Melanocyte of skin (primary cell): ENCODE results near the gene CLK3. TPM values are rescaled to one million over a fixed set of nuclear protein-coding genes. Genes with fewer than 3 reads are reported as not detected.

Experiments used
- total RNA-seq, 2 donors: library from RNA; depleted of rRNA; stranded (reverse); fragments of >200 nt; gene quantifications; 2 replicates each; pipeline ENCODE4 v1.2.3, GENCODE V29; 2012

Gene CLK3
- 10 to 100 TPM; 39.6 to 49.3 TPM for total RNA-seq

DNA sequence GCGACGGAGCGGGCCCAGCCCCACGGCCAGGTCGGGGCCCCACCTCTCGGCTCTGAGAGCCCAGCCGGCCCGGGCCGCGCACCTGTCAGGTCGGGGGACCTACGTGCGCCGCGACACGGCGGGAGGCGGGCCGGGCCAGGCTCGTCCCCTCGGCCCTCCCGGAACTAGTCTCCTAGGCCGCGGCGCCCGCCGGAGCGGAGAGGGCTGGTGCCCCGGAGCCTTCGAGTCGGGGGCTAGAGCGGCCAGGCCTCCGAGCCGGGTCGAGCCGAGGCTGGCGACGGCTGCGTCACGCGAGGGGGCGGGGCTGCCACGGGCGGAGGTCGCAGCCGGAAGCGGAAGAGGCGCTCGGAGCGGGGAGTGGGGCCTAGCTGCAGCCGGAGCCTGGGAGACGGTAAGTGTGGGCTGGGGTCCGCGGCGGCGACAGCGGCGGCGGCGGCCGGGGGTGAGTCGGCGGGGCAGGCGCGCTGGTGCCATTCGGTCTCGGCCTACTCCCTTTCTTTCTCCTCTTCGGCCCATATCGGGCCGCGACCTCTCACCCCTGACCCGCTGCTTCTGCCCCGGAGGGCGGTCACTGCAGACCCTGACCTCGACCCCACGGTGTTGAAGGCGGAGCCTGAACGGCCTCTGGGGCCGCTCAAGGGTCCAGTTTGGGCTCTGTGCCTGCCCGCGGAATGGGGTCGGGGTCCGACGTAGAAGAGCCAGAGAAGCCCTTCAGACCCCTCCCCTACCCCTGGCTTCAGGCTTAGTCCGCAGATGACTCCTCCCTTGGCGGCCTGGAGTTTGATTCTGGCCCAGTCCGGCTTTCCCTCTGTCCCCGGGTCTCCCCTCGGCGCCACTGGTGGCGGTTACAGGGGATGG lies at the start of gene CLK3:
Gene CLK3 (plus strand): TSS at position 329 of the 858 bp plus-strand sequence. CDS start 3,361 bp downstream, outside the sequence.

Other genes starting within 250 kb of the CLK3 start
- gene CYP11A1, start 248.2 kb upstream of the CLK3 start, total RNA-seq, result under 1 TPM in 1 of 2 donors, not detected in 1; 0.69 TPM
- gene SEMA7A, start 181.9 kb upstream of the CLK3 start, total RNA-seq, result 10 to 100 TPM in 1 of 2 donors, 1 to 10 TPM in 1; 9.3 to 11.7 TPM
- gene UBL7, start 154.7 kb upstream of the CLK3 start, total RNA-seq, result 10 to 100 TPM; 49.9 to 62.6 TPM
- 1 to 10 TPM in 1 of 2 donors, under 1 TPM in 1; 0.69 to 1.7 TPM for gene ARID3B, start 74.6 kb upstream of the CLK3 start, total RNA-seq
- gene EDC3, start 80.2 kb downstream of the CLK3 start, total RNA-seq, result 10 to 100 TPM in 1 of 2 donors, 1 to 10 TPM in 1; 4.8 to 14.7 TPM
- gene CYP1A1, start 109.7 kb downstream of the CLK3 start, total RNA-seq, result 1 to 10 TPM; 1.3 to 8.6 TPM
- gene CYP1A2, start 133.0 kb downstream of the CLK3 start, total RNA-seq, result under 1 TPM in 1 of 2 donors, not detected in 1; under 0.01 TPM
- 10 to 100 TPM; 32.0 to 84.6 TPM for gene CSK, start 166.2 kb downstream of the CLK3 start, total RNA-seq
- under 1 TPM in 1 of 2 donors, not detected in 1; under 0.01 TPM for gene LMAN1L, start 197.0 kb downstream of the CLK3 start, total RNA-seq
- not detected for gene CPLX3, start 210.8 kb downstream of the CLK3 start, total RNA-seq
- 10 to 100 TPM; 38.0 to 44.0 TPM for gene ULK3, start 227.3 kb downstream of the CLK3 start, total RNA-seq